HCT116 (cell line): ENCODE data around the gene RBM33. TPM values are rescaled to one million over a fixed set of nuclear protein-coding genes. Genes with fewer than 3 reads are reported as not detected.

Source experiments
- ATAC-seq: fragments of 200-7000 bp; cut with Tn5 transposase; 2 replicates; pipeline ENCODE4 v1.9.1; 2020; ENCODE audit warnings: mild to moderate bottlenecking, moderate library complexity
- BruUV-seq: library from RNA; stranded (reverse); fragments of 400-500 nt; replicated peaks from 2 replicates; lab custom pipeline; 2021; lab: Mats Ljungman, UMichigan
- CTCF ChIA-PET: fragments of 300-600 bp; sonication (Branson Sonifier 250); formaldehyde crosslinking; loops from one replicate; lab custom pipeline; 2021; ENCODE audit warnings: antibody characterized with exemption; lab: Charles Lee
- POLR2A ChIA-PET: fragments of 300-600, 350-600 bp; sonication (Branson Sonifier 250); formaldehyde crosslinking; loops from one replicate; lab custom pipeline; 2021; ENCODE audit warnings: antibody characterized with exemption; lab: Charles Lee
- RAD21 ChIA-PET, 2 experiments: fragments of 300-600 bp; sonication (Branson Sonifier 250); formaldehyde crosslinking; loops; one replicate each; lab custom pipeline; 2023; ENCODE audit warnings: low total read pairs in 2 of 2; ENCODE audit not compliant: uncharacterized antibody in 2 of 2, unreplicated experiment in 2 of 2, low non-redundant PET in 1 of 2; lab: Charles Lee
- DNase-seq: peaks from one replicate; pipeline ENCODE4 v3.0.0-alpha.2; 2010; ENCODE audit warnings: low read depth, low spot score
- H2AFZ ChIP-seq: fragments of 200-600 bp; shearing (Covaris generic), sonication (generic); 2 replicates; pipeline ENCODE4 v1.6.1; 2017; ENCODE audit warnings: low read depth, mixed run types, mixed read lengths, antibody characterized with exemption, low read length; ENCODE audit not compliant: poor library complexity, severe bottlenecking
- H3K27ac ChIP-seq: 2 replicates; pipeline ENCODE4 v1.5.1; 2012; ENCODE audit warnings: low read depth, low read length
- H3K27me3 ChIP-seq: fragments of 200-600 bp; sonication (generic); 2 replicates; pipeline ENCODE4 v1.6.1; 2016; ENCODE audit warnings: mixed run types, low read length, mixed read lengths; ENCODE audit not compliant: insufficient read depth
- H3K36me3 ChIP-seq, 2 experiments: fragments of 200-500 bp in 1 of 2; fragments of 200-600 bp in 1 of 2; sonication (Bioruptor generic) in 1 of 2; sonication (generic) in 1 of 2; 2 replicates each; pipeline versions ENCODE4 v1.5.1 to v1.6.1; 2014 to 2016; ENCODE audit warnings: low read length in 2 of 2, inconsistent platforms in 1 of 2, mixed read lengths in 1 of 2, mixed run types in 1 of 2; ENCODE audit not compliant: insufficient read depth in 2 of 2, control insufficient read depth in 1 of 2
- H3K4me1 ChIP-seq, 2 experiments: fragments of 200-600 bp in 1 of 2; sonication (generic) in 1 of 2; 2 replicates each; pipeline versions ENCODE4 v1.5.1 to v1.6.1; 2012 to 2017; ENCODE audit warnings: low read length in 2 of 2, inconsistent platforms in 1 of 2, mild to moderate bottlenecking in 1 of 2, mixed read lengths in 1 of 2, mixed run types in 1 of 2, moderate library complexity in 1 of 2; ENCODE audit not compliant: insufficient read depth in 2 of 2, control insufficient read depth in 1 of 2
- H3K4me2 ChIP-seq: fragments of 200-600 bp; sonication (generic); 2 replicates; pipeline ENCODE4 v1.6.1; 2017; ENCODE audit warnings: mixed run types, low read length, mixed read lengths
- H3K4me3 ChIP-seq, 2 experiments: fragments of 200-600 bp in 1 of 2; sonication (generic) in 1 of 2; replicated peaks in 1 of 2; 2 replicates each; pipeline ENCODE4 v1.5.1; 2011 to 2016; ENCODE audit warnings: low read length in 2 of 2, control low read depth in 1 of 2, low read depth in 1 of 2, mild to moderate bottlenecking in 1 of 2, mixed read lengths in 1 of 2, mixed run types in 1 of 2
- H3K79me2 ChIP-seq: fragments of 200-600 bp; sonication (generic); 2 replicates; pipeline ENCODE4 v1.6.1; 2017; ENCODE audit warnings: mild to moderate bottlenecking, mixed run types, low read length, moderate library complexity, mixed read lengths; ENCODE audit not compliant: insufficient read depth
- H3K9ac ChIP-seq: fragments of 200-600 bp; sonication (generic); 2 replicates; pipeline ENCODE4 v1.6.1; 2016; ENCODE audit warnings: low read length, mixed read lengths
- H3K9me2 ChIP-seq: fragments of 200-600 bp; sonication (generic), shearing (Covaris generic); 2 replicates; pipeline ENCODE4 v1.6.1; 2017; ENCODE audit warnings: mixed run types, mild to moderate bottlenecking, moderate library complexity; ENCODE audit not compliant: insufficient read depth
- H3K9me3 ChIP-seq, 2 experiments: fragments of 200-500 bp in 1 of 2; fragments of 200-600 bp in 1 of 2; sonication (Bioruptor generic) in 1 of 2; sonication (generic) in 1 of 2; 2 replicates each; pipeline ENCODE4 v1.6.1; 2014 to 2017; ENCODE audit warnings: low read length in 2 of 2, mixed read lengths in 2 of 2, inconsistent platforms in 1 of 2, low read depth in 1 of 2, mild to moderate bottlenecking in 1 of 2, mixed run types in 1 of 2, moderate library complexity in 1 of 2; ENCODE audit not compliant: control insufficient read depth in 1 of 2, insufficient read depth in 1 of 2
- H4K20me1 ChIP-seq: fragments of 200-600 bp; sonication (generic), shearing (Covaris generic); 2 replicates; pipeline ENCODE4 v1.6.1; 2017; ENCODE audit warnings: mixed run types, mild to moderate bottlenecking, moderate library complexity; ENCODE audit not compliant: insufficient read depth
- ATF3 ChIP-seq: IDR thresholded peaks from 2 replicates; pipeline ENCODE4 v1.6.1; 2012
- CBX3 ChIP-seq: IDR thresholded peaks from 2 replicates; pipeline ENCODE4 v1.6.1; 2012; ENCODE audit warnings: low read depth
- MAX ChIP-seq: IDR thresholded peaks from 2 replicates; pipeline ENCODE4 v1.6.1; 2012
- POLR2AphosphoS5 ChIP-seq: IDR thresholded peaks from 2 replicates; pipeline ENCODE4 v1.6.1; 2011; ENCODE audit warnings: mild to moderate bottlenecking, low read depth, low read length, moderate library complexity
- RAD21 ChIP-seq: IDR thresholded peaks from 2 replicates; pipeline ENCODE4 v1.6.1; 2012; ENCODE audit warnings: low read depth, mild to moderate bottlenecking
- TCF7L2 ChIP-seq: IDR thresholded peaks from 2 replicates; pipeline ENCODE4 v1.7.0; 2011; ENCODE audit warnings: borderline replicate concordance, inconsistent platforms; ENCODE audit not compliant: insufficient read depth, insufficient read length; ENCODE audit errors: extremely low read depth
- ZNF274 ChIP-seq: fragments of 200-500 bp; sonication (Bioruptor generic); IDR thresholded peaks from 2 replicates; pipeline ENCODE4 v1.6.1; 2014; ENCODE audit warnings: mild to moderate bottlenecking, low read depth, low read length, inconsistent platforms
- intact Hi-C: fragments of 100-400 bp; cut with micrococcal nuclease; formaldehyde crosslinking; loops from 2 replicates; pipeline ENCODE4 v1.10.0; 2022
- total RNA-seq: library from RNA; stranded (reverse); gene quantifications from one replicate; pipeline ENCODE4 v1.2.1, GENCODE V29; 2021; ENCODE audit not compliant: unreplicated experiment

RBM33 gene
- total RNA-seq, 1 experiment from 2014 or later = 64.3 TPM

- POLR2A ChIA-PET = no interaction called here
- no peaks in the 10 kb centered on the region for H3K9me2 ChIP-seq
- peaks cover 3 to 17% of the 10 kb centered on the region in 2 experiments; a peak in 2 of 4 replicates for H3K4me1 ChIP-seq
- no peak overlapping the region for H3K4me2 ChIP-seq
- no peak overlapping the region for H2AFZ ChIP-seq
- RAD21 ChIA-PET = interaction anchor here (0.5 to 0.6 kb wide), 2 partner anchors 9 to 97 kb away, joined by 4 to 5 read pairs; no protein-coding TSS in a partner anchor
- ATAC-seq (no peak), DNase-seq (no peak)
- no peak overlapping the region for H3K27ac ChIP-seq
- no peaks in the 10 kb centered on the region for H3K9me3 ChIP-seq
- no peak overlapping the region for H3K4me3 ChIP-seq
- CTCF ChIA-PET = no interaction called here
- no peaks in the 10 kb centered on the region for H3K27me3 ChIP-seq
- no peaks in the 10 kb centered on the region for H3K36me3 ChIP-seq
- BruUV-seq = no TSS peak
- H3K79me2 ChIP-seq = no peaks in the 10 kb centered on the region
- intact Hi-C loops = no loop called here
- no peaks in the 10 kb centered on the region for H4K20me1 ChIP-seq
- TF ChIP-seq ATF3 (no peak), POLR2AphosphoS5 (no peak), ZNF274 (no peak)
- H3K9ac ChIP-seq = no peak overlapping the region
Measured at GRCh38 chr7:155821851-155822250, 177.4 kb downstream of the RBM33 start.

GRCh38 chr7:155824227-155824886, 179.9 kb downstream of the RBM33 start:
- no peak overlapping the region for H2AFZ ChIP-seq
- DNase-seq (no peak), ATAC-seq (no peak)
- H3K27me3 ChIP-seq = no peaks in the 10 kb centered on the region
- no peaks in the 10 kb centered on the region for H3K9me2 ChIP-seq
- no peak overlapping the region for H3K9ac ChIP-seq
- no peaks in the 10 kb centered on the region for H3K36me3 ChIP-seq
- CTCF ChIA-PET = no interaction called here
- RAD21 ChIA-PET = no interaction called here
- H3K27ac ChIP-seq = no peak overlapping the region
- no peaks in the 10 kb centered on the region for H3K9me3 ChIP-seq
- H3K4me3 ChIP-seq = no peak overlapping the region
- intact Hi-C loops = no loop called here
- BruUV-seq = no TSS peak
- H4K20me1 ChIP-seq = no peaks in the 10 kb centered on the region
- no peak overlapping the region for H3K4me2 ChIP-seq
- TF ChIP-seq MAX = no peak
- no peak for TF ChIP-seq CBX3
- TF ChIP-seq ATF3 = no peak
- no peak for TF ChIP-seq ZNF274
- no peak for TF ChIP-seq TCF7L2
- no peak for TF ChIP-seq RAD21
- peaks cover 3 to 17% of the 10 kb centered on the region in 2 experiments; a peak in 2 of 4 replicates for H3K4me1 ChIP-seq
- POLR2A ChIA-PET = no interaction called here
- no peaks in the 10 kb centered on the region for H3K79me2 ChIP-seq
